Gastrocnemius medialis (tissue), 4 donors: ENCODE data around the gene COA4. TPM values are rescaled to one million over a fixed set of nuclear protein-coding genes. Genes with fewer than 3 reads are reported as not detected.

Source experiments
- ATAC-seq, 2 donors: fragments of 150-250 bp; one replicate each; pipeline ENCODE4 v1.9.1; 2016
- DNase-seq, 2 donors: peaks; one replicate each; pipeline ENCODE4 v3.0.0-alpha.2; 2019
- H3K27ac ChIP-seq, 4 donors: fragments of 200-600 bp; sonication (generic); 1 replicate in 1 of 4; 2 replicates in 3 of 4; pipeline ENCODE4 v1.5.1; 2016 to 2018; ENCODE audit warnings: mild to moderate bottlenecking in 2 of 4, moderate library complexity in 1 of 4
- H3K27me3 ChIP-seq, 3 donors: fragments of 200-600 bp; sonication (generic) in 2 of 3; 1 replicate in 1 of 3; 2 replicates in 2 of 3; pipeline versions ENCODE4 v1.5.1 to v1.6.0; 2016 to 2019; ENCODE audit warnings: mild to moderate bottlenecking in 1 of 3, moderate library complexity in 1 of 3
- H3K36me3 ChIP-seq, 2 donors: fragments of 200-600 bp; sonication (generic) in 1 of 2; one replicate each; pipeline ENCODE4 v1.5.1; 2017 to 2018
- H3K4me1 ChIP-seq, 2 donors: fragments of 200-600 bp; sonication (generic) in 1 of 2; one replicate each; pipeline ENCODE4 v1.5.1; 2016 to 2017; ENCODE audit warnings: mild to moderate bottlenecking in 2 of 2
- H3K4me3 ChIP-seq, 4 donors: fragments of 200-600 bp; sonication (generic) in 3 of 4; 1 replicate in 1 of 4; 2 replicates in 3 of 4; pipeline ENCODE4 v1.5.1; 2016 to 2019; ENCODE audit warnings: mild to moderate bottlenecking in 2 of 4
- H3K9me3 ChIP-seq, 3 donors: fragments of 200-600 bp; sonication (generic) in 2 of 3; 1 replicate in 1 of 3; 2 replicates in 2 of 3; pipeline ENCODE4 v1.5.1; 2016 to 2019
- POLR2A ChIP-seq, 2 donors: fragments of 450-650 bp; IDR thresholded peaks; one replicate each; pipeline ENCODE4 v1.6.1; 2017; ENCODE audit warnings: antibody characterized with exemption in 2 of 2, mild to moderate bottlenecking in 2 of 2, moderate library complexity in 2 of 2
- in situ Hi-C, 4 donors: fragments of 200-750 bp; cut with MboI; loops; one replicate each; pipeline versions ENCODE4 v1.15.0 to v1.8.0; 2017; ENCODE audit warnings: low sequenced_read_pairs in 4 of 4
- intact Hi-C: fragments of 100-400 bp; cut with DNase I; formaldehyde crosslinking; loops from one replicate; pipeline ENCODE4 v1.15.1; 2023; ENCODE audit warnings: low total_unique reads
- total RNA-seq, 4 donors: library from RNA; depleted of rRNA; stranded (reverse); fragments of >200 nt; gene quantifications; one replicate each; pipeline versions ENCODE4 v1.1.0 to v1.2.3, GENCODE V29; 2016
- TF ChIP-seq, protein P1 (sequence below), 5 experiments: fragments of 450-650 bp in 3 of 5; fragments of 200-600 bp in 2 of 5; sonication (generic) in 2 of 5; IDR thresholded peaks in 4 of 5; conservative IDR thresholded peaks in 1 of 5; 1 replicate in 4 of 5; 2 replicates in 1 of 5; pipeline ENCODE4 v1.5.1; 2016 to 2019; ENCODE audit warnings: antibody characterized with exemption in 5 of 5, mild to moderate bottlenecking in 3 of 5, moderate library complexity in 3 of 5

The COA4 gene
- total RNA-seq, 4 donors from 2014 or later: 52.3 to 102 (median 86.2) TPM

DNA sequence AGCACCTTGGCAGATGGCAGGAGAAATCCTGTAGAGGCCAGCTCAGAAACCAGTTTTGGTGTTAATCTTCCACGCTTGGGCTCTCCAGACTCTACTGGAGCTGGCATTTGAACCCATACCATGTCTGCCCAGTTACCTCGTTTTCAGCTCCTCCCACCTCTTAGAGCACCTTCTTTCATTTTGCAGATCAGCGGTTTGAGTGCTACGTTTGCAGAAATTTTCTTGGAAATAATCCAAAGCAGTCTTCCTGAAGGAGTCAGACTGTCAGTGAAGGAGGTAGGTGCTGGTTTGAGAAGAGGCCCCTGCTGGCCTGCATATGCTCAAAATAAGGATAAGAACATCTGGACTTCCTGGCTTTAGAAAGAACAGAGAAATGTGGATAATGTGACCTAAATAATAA lies 13.7 kb downstream of the COA4 start:
- TF ChIP-seq POLR2A (IDR thresholded peaks at IDR 0.05): no peak
- TF ChIP-seq, protein P1, sequence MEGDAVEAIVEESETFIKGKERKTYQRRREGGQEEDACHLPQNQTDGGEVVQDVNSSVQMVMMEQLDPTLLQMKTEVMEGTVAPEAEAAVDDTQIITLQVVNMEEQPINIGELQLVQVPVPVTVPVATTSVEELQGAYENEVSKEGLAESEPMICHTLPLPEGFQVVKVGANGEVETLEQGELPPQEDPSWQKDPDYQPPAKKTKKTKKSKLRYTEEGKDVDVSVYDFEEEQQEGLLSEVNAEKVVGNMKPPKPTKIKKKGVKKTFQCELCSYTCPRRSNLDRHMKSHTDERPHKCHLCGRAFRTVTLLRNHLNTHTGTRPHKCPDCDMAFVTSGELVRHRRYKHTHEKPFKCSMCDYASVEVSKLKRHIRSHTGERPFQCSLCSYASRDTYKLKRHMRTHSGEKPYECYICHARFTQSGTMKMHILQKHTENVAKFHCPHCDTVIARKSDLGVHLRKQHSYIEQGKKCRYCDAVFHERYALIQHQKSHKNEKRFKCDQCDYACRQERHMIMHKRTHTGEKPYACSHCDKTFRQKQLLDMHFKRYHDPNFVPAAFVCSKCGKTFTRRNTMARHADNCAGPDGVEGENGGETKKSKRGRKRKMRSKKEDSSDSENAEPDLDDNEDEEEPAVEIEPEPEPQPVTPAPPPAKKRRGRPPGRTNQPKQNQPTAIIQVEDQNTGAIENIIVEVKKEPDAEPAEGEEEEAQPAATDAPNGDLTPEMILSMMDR (IDR thresholded peaks at IDR 0.05 in 4 of 5, conservative IDR thresholded peaks at IDR 0.05 in 1 of 5): no peak
- intact Hi-C loops: no loop called here
- in situ Hi-C loops: no loop called here
- Histone ChIP-seq H3K36me3 (peaks cover 0 to 29% of the 10 kb centered on the region in 2 donors), H3K27ac (no peak overlapping the region), H3K27me3 (no peaks in the 10 kb centered on the region), H3K9me3 (no peaks in the 10 kb centered on the region), H3K4me1 (peaks cover 0 to 9% of the 10 kb centered on the region in 2 donors), H3K4me3 (no peak overlapping the region)
- DNase-seq (no peak), ATAC-seq (no peak)

DNA sequence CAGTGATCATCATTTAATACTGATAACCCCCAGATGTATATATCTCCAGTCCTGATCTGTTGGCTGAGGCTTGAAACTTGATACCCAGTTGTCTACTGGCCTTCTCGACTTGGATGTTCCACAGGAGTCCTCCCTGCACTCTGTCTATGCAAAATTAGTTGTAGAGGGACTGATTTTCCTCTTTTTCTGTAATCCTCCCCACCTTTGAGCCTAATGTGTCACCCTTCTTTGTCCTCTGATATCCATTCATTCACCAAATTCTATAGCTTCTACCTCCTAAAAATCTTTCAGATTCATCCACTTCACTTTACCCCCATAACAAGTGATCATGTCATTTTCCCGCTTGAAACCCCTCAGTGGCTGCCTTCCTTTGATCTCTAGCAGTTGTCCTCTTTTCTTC lies 16.4 kb downstream of the COA4 start:
- no peaks in the 10 kb centered on the region for H3K27me3 ChIP-seq
- no peaks in the 10 kb centered on the region for H3K9me3 ChIP-seq
- no peak overlapping the region for H3K27ac ChIP-seq
- no peak for TF ChIP-seq POLR2A (IDR thresholded peaks at IDR 0.05)
- TF ChIP-seq, protein P1 (IDR thresholded peaks at IDR 0.05 in 4 of 5, conservative IDR thresholded peaks at IDR 0.05 in 1 of 5): no peak
- DNase-seq (no peak), ATAC-seq (no peak)
- peaks cover 0 to 29% of the 10 kb centered on the region in 2 donors for H3K36me3 ChIP-seq
- no peak overlapping the region for H3K4me3 ChIP-seq
- in situ Hi-C loops: no loop called here
- H3K4me1 ChIP-seq: no peaks in the 10 kb centered on the region
- intact Hi-C loops: no loop called here

DNA sequence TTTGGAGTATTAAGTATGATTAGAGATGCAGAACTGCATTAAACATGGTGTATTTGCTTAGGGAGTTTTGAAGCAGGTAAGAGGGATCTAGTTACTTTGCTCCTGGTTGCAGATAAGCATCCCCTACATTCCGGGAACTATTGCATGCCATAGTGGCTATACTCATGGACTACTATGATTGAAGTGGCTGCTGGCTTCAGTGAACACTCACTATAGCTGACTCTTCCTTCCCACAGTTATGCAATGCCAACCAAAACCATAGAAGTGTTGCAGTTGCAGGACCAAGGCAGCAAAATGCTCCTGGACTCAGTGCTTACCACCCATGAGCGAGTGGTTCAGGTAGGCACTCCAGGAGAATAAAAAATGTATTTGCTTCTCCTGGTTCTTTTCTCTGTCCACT lies 17.0 kb downstream of the COA4 start:
- H3K4me3 ChIP-seq: no peak overlapping the region
- ATAC-seq (no peak), DNase-seq (no peak)
- TF ChIP-seq POLR2A (IDR thresholded peaks at IDR 0.05): no peak
- TF ChIP-seq, protein P1 (IDR thresholded peaks at IDR 0.05 in 4 of 5, conservative IDR thresholded peaks at IDR 0.05 in 1 of 5): no peak
- intact Hi-C loops: no loop called here
- H3K27me3 ChIP-seq: no peaks in the 10 kb centered on the region
- H3K9me3 ChIP-seq: no peaks in the 10 kb centered on the region
- in situ Hi-C loops: no loop called here
- H3K27ac ChIP-seq: no peak overlapping the region
- H3K4me1 ChIP-seq: no peaks in the 10 kb centered on the region
- H3K36me3 ChIP-seq: peaks cover 0 to 26% of the 10 kb centered on the region in 2 donors

- TF ChIP-seq POLR2A (IDR thresholded peaks at IDR 0.05): no peak
- TF ChIP-seq, protein P1 (IDR thresholded peaks at IDR 0.05 in 4 of 5, conservative IDR thresholded peaks at IDR 0.05 in 1 of 5): no peak
- in situ Hi-C loops (no loop called here), intact Hi-C loops (no loop called here)
- no peak overlapping the region for H3K4me3 ChIP-seq
- DNase-seq (no peak), ATAC-seq (no peak)
- no peaks in the 10 kb centered on the region for H3K9me3 ChIP-seq
- H3K27me3 ChIP-seq: no peaks in the 10 kb centered on the region
- H3K4me1 ChIP-seq: no peaks in the 10 kb centered on the region
- peaks cover 0 to 6% of the 10 kb centered on the region in 2 donors for H3K36me3 ChIP-seq
- no peak overlapping the region for H3K27ac ChIP-seq
Observed at GRCh38 chr11:73856031-73856567, 20.5 kb downstream of the COA4 start.

- intact Hi-C loops (no loop called here), in situ Hi-C loops (no loop called here)
- TF ChIP-seq POLR2A (IDR thresholded peaks at IDR 0.05): no peak
- TF ChIP-seq, protein P1 (IDR thresholded peaks at IDR 0.05 in 4 of 5, conservative IDR thresholded peaks at IDR 0.05 in 1 of 5): no peak
- H3K36me3 ChIP-seq: peaks cover 0 to 3% of the 10 kb centered on the region in 2 donors
- H3K27me3 ChIP-seq: no peaks in the 10 kb centered on the region
- ATAC-seq (no peak), DNase-seq (no peak)
- no peak overlapping the region for H3K4me3 ChIP-seq
- no peaks in the 10 kb centered on the region for H3K9me3 ChIP-seq
- no peak overlapping the region for H3K27ac ChIP-seq
- no peaks in the 10 kb centered on the region for H3K4me1 ChIP-seq
Observed at GRCh38 chr11:73854680-73855079, 22.0 kb downstream of the COA4 start.
